ENCODE measurements around the gene FBXO8.

Gene FBXO8

GRCh38 chr4:174190832-174191500, 92.5 kb downstream of the FBXO8 start:
- ATAC-seq (ENCODE audit: low read depth): no peak
- no peak overlapping the region for H3K27ac ChIP-seq (ENCODE audit: poor library complexity, severe bottlenecking)
- DNase-seq (ENCODE audit: low spot score): no peak
- H3K9me3 ChIP-seq (ENCODE audit: severe bottlenecking): no peaks in the 10 kb centered on the region
- no peaks in the 10 kb centered on the region for H3K4me1 ChIP-seq (ENCODE audit: insufficient read depth, poor library complexity, severe bottlenecking)
- TF ChIP-seq CTCF (IDR thresholded peaks at IDR 0.05; ENCODE audit: poor library complexity, severe bottlenecking): no peak
- no peaks in the 10 kb centered on the region for H3K36me3 ChIP-seq (ENCODE audit: low read depth)
- no peaks in the 10 kb centered on the region for H3K27me3 ChIP-seq (ENCODE audit: insufficient read depth, poor library complexity, severe bottlenecking)
- H3K4me3 ChIP-seq (ENCODE audit: severe bottlenecking): no peak overlapping the region

GRCh38 chr4:174189392-174190015, 94.0 kb downstream of the FBXO8 start:
- no peak overlapping the region for H3K4me3 ChIP-seq (ENCODE audit: severe bottlenecking)
- no peak overlapping the region for H3K27ac ChIP-seq (ENCODE audit: poor library complexity, severe bottlenecking)
- no peaks in the 10 kb centered on the region for H3K9me3 ChIP-seq (ENCODE audit: severe bottlenecking)
- H3K4me1 ChIP-seq (ENCODE audit: insufficient read depth, poor library complexity, severe bottlenecking): no peaks in the 10 kb centered on the region
- no peak for ATAC-seq (ENCODE audit: low read depth)
- no peaks in the 10 kb centered on the region for H3K36me3 ChIP-seq (ENCODE audit: low read depth)
- no peak for DNase-seq (ENCODE audit: low spot score)
- no peaks in the 10 kb centered on the region for H3K27me3 ChIP-seq (ENCODE audit: insufficient read depth, poor library complexity, severe bottlenecking)
- no peak for TF ChIP-seq CTCF (IDR thresholded peaks at IDR 0.05; ENCODE audit: poor library complexity, severe bottlenecking)
